Muscle of leg (tissue), 11 donors: ENCODE measurements around the gene EFNB2. TPM values are rescaled to one million over a fixed set of nuclear protein-coding genes. Genes with fewer than 3 reads are reported as not detected.
A peak's percentile ranks its signal among the peaks of the same experiment; 100 is the strongest.

Experiments
- DNase-seq: peaks from one replicate; pipeline ENCODE4 v3.0.0; 2013
- H3K27ac ChIP-seq: one replicate; pipeline ENCODE4 v1.5.1; 2013; ENCODE audit warnings: mild to moderate bottlenecking, low read length, control low read depth
- H3K27me3 ChIP-seq: one replicate; pipeline ENCODE4 v1.6.1; 2013; ENCODE audit warnings: low read length; ENCODE audit not compliant: control insufficient read depth, insufficient read depth
- H3K36me3 ChIP-seq: one replicate; pipeline ENCODE4 v1.6.1; 2013; ENCODE audit warnings: low read length; ENCODE audit not compliant: control insufficient read depth, insufficient read depth
- H3K4me1 ChIP-seq: one replicate; pipeline ENCODE4 v1.6.1; 2013; ENCODE audit warnings: low read length; ENCODE audit not compliant: control insufficient read depth, insufficient read depth
- H3K4me3 ChIP-seq: one replicate; pipeline ENCODE4 v1.5.1; 2013; ENCODE audit warnings: low read length, control low read depth
- H3K9me3 ChIP-seq: replicated peaks from 2 replicates; pipeline ENCODE4 v1.6.1; 2013; ENCODE audit warnings: low read depth, low read length; ENCODE audit not compliant: control insufficient read depth
- WGBS: methylation state at CpG from one replicate; pipeline ENCODE4 v1.1.5; 2013; ENCODE audit warnings: missing lambda C conversion rate; ENCODE audit not compliant: insufficient coverage; 5-methylcytosine and 5-hydroxymethylcytosine counted together
- polyA plus RNA-seq, 8 donors: library from polyadenylated mRNA; unstranded; fragments of 120-200 nt; gene quantifications; one replicate each; pipeline versions ENCODE4 v1.2.1 to v1.2.3, GENCODE V29; 2013; ENCODE audit warnings: inconsistent platforms in 1 of 8, low replicate concordance in 1 of 8; ENCODE audit not compliant: insufficient read length in 8 of 8, insufficient read depth in 1 of 8
- total RNA-seq: library from RNA; stranded (reverse); fragments of 120-200 nt; gene quantifications from one replicate; pipeline ENCODE4 v1.2.4, GENCODE V29; 2013

Gene EFNB2
- total and polyA plus RNA-seq, 9 donors: 13.9 to 40.1 (median 24.4) TPM

- no peaks in the 10 kb centered on the region for H3K27me3 ChIP-seq
- no peak for DNase-seq
- 88% methylated on average over 1 of the region's 3 CpGs for WGBS
- H3K4me1 ChIP-seq: no peaks in the 10 kb centered on the region
- H3K27ac ChIP-seq: no peak overlapping the region
- peaks cover 27% of the 10 kb centered on the region for H3K36me3 ChIP-seq
- H3K4me3 ChIP-seq: no peak overlapping the region
- no peaks in the 10 kb centered on the region for H3K9me3 ChIP-seq
Observed at GRCh38 chr13:106551751-106552150, 16.3 kb upstream of the EFNB2 start.

DNA sequence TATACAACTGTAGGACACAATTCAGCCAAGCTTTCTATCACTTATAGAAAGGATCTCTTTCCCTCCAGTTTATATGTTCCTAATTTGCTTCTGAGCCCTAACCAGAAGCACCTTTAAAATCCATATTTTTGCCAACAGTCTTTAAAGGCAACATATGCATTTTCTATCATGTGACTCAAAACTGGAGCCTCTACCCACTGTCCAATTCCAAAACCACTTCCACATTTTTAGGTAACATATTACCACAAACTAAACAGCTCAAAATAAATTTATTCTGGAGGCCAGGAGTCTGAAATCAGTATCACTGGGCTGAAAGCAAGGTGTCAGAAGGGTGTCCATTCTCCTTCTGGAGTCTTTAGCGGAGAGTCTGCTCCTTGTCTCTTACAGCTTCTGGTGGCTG, 15.9 kb upstream of the EFNB2 start:
- 92% methylated on average over 1 of the region's 1 CpG for WGBS

GRCh38 chr13:106550570-106551135, 15.2 kb upstream of the EFNB2 start:
- no peak for DNase-seq
- H3K4me1 ChIP-seq: no peaks in the 10 kb centered on the region
- H3K4me3 ChIP-seq: no peak overlapping the region
- peaks cover 22% of the 10 kb centered on the region for H3K36me3 ChIP-seq
- H3K27ac ChIP-seq: no peak overlapping the region
- H3K9me3 ChIP-seq: no peaks in the 10 kb centered on the region
- no peaks in the 10 kb centered on the region for H3K27me3 ChIP-seq
- WGBS: 89% methylated on average over 4 of the region's 4 CpGs

More for the DNA sequence above, 15.9 kb upstream of the EFNB2 start:
- no peak overlapping the region for H3K27ac ChIP-seq
- no peaks in the 10 kb centered on the region for H3K9me3 ChIP-seq
- peaks cover 26% of the 10 kb centered on the region for H3K36me3 ChIP-seq
- no peak overlapping the region for H3K4me3 ChIP-seq
- H3K27me3 ChIP-seq: no peaks in the 10 kb centered on the region
- no peaks in the 10 kb centered on the region for H3K4me1 ChIP-seq
- DNase-seq: no peak

DNA sequence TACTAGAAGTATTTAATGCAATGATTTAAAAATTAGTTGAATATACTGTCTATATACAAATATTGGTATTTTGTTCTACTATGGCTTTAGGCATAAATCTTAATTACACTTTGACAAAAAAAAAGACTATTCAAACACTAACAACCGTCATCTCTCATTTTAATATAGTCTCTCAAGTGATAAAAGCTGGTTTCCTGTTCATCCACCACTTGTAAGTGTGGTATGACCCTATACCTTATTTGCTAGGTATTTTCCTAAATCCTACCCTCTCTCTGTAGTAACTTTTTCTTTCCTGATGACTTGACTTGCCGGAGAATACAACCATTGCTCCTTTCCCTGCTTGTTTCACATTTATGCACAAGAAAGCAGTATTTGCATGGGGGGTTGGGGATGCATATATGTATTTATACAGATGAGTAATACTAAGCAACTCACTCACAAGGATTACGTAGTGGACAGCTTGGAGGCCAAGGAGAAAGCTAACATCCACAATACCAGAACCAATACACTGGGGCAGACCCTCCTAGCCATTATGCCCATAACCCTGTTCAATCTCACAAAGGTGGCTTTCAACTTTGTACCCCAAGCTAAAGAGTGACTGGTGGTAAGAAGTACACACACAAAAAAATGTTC, 12.7 kb upstream of the EFNB2 start:
- no peaks in the 10 kb centered on the region for H3K4me1 ChIP-seq
- H3K27me3 ChIP-seq: no peaks in the 10 kb centered on the region
- no peak overlapping the region for H3K27ac ChIP-seq
- H3K36me3 ChIP-seq: peaks cover 17% of the 10 kb centered on the region
- no peaks in the 10 kb centered on the region for H3K9me3 ChIP-seq
- 100% methylated on average over 1 of the region's 3 CpGs for WGBS
- H3K4me3 ChIP-seq: no peak overlapping the region
- DNase-seq: no peak

DNA sequence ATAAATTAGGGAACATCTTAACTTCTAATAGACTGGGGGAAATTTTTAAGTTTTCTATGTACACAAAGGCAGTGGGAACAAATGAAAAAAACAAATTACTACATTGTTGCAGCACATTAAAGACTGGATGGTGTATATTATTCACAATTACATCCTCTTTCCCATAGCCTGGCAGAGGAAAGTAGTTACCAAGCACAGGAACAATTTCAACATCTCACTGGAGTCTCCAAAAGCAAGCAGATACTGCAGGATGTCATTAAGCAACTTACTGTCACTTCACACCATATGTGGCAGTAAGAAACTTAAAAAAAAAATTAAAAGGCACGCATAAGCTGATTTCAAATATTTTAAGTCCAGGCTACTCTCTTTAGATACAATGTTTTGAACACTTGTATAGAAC, 6.4 kb upstream of the EFNB2 start:
- H3K27ac ChIP-seq: no peak overlapping the region
- no peaks in the 10 kb centered on the region for H3K4me1 ChIP-seq
- H3K4me3 ChIP-seq: no peak overlapping the region
- DNase-seq: no peak
- peaks cover 5% of the 10 kb centered on the region for H3K36me3 ChIP-seq
- no CpG with 5 or more reads among the region's 1 CpG for WGBS
- H3K27me3 ChIP-seq: no peaks in the 10 kb centered on the region
- H3K9me3 ChIP-seq: no peaks in the 10 kb centered on the region

- Histone ChIP-seq H3K27ac (no peak overlapping the region), H3K9me3 (no peaks in the 10 kb centered on the region), H3K4me1 (peaks cover 5% of the 10 kb centered on the region), H3K36me3 (peaks cover 5% of the 10 kb centered on the region), H3K27me3 (no peaks in the 10 kb centered on the region), H3K4me3 (no peak overlapping the region)
- 100% methylated on average over 1 of the region's 4 CpGs for WGBS
- DNase-seq: no peak
Observed at GRCh38 chr13:106540613-106541012, 5.2 kb upstream of the EFNB2 start.

GRCh38 chr13:106537521-106537920, 2.1 kb upstream of the EFNB2 start:
- WGBS: no CpG with 5 or more reads among the region's 3 CpGs
- peaks cover 10% of the 10 kb centered on the region for H3K4me1 ChIP-seq
- peaks cover 3% of the 10 kb centered on the region for H3K36me3 ChIP-seq
- H3K27ac ChIP-seq: peak overlapping the region; percentile 39
- DNase-seq: no peak
- H3K27me3 ChIP-seq: no peaks in the 10 kb centered on the region
- no peaks in the 10 kb centered on the region for H3K9me3 ChIP-seq
- H3K4me3 ChIP-seq: no peak overlapping the region

DNA sequence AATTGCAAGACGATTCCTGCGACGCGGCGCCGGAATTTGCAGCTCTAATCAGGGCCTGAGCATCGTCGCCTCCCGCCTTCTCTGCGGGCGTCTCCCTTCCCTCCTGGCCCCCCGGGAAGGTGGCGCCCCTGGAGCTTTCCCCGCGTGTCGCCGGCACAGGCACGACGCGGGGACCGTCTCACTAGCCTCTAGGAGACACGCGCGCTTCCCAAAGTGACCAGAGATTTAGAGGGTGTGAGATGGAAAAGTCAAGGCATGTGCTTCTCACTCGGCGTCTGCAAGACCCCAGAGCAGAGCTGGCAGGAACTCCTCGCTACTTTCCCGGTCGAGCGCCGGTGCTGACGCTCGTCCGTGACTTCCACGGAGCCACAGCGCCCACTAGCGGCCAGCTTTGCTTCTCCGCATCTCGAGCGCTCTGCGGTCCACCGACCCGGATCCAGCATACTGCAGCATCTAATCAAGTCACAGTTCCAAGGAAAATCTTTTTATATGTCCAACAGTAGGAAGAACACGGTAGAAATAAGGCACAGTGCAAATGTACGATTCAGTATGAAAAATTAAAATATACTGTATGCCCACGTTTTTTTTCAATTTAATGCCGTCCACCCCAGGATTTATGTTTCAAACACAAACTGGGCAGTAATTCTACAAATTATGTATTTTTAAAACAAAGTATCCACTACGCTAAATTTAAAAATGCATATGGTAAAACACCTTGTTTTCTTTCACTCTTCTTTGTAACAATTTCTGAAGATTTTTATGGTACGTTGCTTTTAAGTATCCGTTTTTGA, 977 bp upstream of the EFNB2 start:
- Histone ChIP-seq H3K4me1 (peaks cover 16% of the 10 kb centered on the region), H3K27ac (peak overlapping the region; percentile 72), H3K36me3 (peaks cover 3% of the 10 kb centered on the region), H3K4me3 (peak overlapping the region; percentile 69), H3K9me3 (no peaks in the 10 kb centered on the region), H3K27me3 (no peaks in the 10 kb centered on the region)
- peak; percentile 95 for DNase-seq
- WGBS: 0% methylated on average over 32 of the region's 50 CpGs

DNA sequence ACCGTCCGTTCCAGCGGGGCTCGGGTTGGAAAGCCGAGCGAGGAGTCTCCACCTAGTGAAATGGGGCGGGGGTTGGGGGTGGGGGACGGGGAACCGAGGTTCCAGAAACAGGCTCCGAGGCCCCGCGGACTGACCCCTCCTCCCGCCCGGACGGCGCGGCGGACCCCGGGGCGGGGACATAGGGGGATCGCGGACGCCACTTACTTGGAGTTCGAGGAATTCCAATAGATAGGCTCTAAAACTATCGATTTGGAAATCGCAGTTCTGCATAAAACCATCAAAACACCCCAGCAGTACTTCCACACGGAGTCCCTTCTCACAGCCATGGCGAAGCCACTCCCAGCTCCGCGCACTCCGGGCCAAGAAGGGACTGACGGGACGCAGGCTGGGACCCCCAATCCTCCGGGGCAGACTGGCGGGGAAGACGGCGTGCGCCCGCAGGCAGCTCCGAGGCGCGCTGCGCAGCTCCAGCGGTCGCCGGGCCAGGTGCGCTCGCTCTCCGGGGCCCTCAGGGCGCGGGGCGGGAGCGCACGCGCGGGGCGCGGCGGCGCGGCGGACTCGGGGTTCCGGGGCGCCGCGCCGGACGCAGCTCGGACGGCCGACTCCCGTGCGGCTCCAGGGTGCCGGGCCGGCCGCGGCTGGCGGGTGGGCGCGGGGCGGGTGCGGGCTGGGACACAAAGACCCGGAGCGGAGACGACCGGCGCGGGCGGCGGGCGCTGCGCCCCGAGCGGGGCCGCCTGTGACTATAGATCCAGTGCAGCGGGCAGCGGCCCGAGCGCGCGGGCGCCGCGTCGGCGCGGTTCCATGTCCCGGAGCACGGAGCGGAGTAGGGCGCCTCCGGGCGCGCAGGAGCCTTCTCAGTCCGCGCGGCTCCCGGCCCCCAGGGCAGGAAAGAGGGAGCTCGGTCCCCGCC, 567 bp downstream of the EFNB2 start:
- peak; percentile 49 for DNase-seq
- Histone ChIP-seq H3K36me3 (no peaks in the 10 kb centered on the region), H3K4me3 (peak overlapping the region; percentile 68), H3K9me3 (no peaks in the 10 kb centered on the region), H3K27me3 (no peaks in the 10 kb centered on the region), H3K4me1 (peaks cover 16% of the 10 kb centered on the region), H3K27ac (peak overlapping the region; percentile 80)
- under 1% methylated on average over 112 of the region's 121 CpGs for WGBS
